ENCODE data around the gene TMEM151B.

GRCh38 chr6:44250718-44251123 is 19.5 kb upstream of the TMEM151B start:
- no peak for TF ChIP-seq CTCF (IDR thresholded peaks at IDR 0.05)
- no peak for TF ChIP-seq POLR2A (IDR thresholded peaks at IDR 0.05)
